SJCRH30 (cell line): ENCODE data around the gene MTNR1B. TPM values are rescaled to one million over a fixed set of nuclear protein-coding genes. Genes with fewer than 3 reads are reported as not detected.

Experiments used
- DNase-seq, 2 experiments: peaks; one replicate each; pipeline ENCODE4 v3.0.0-alpha.2; 2015 to 2020
- H3K27ac ChIP-seq: fragments of 250-450 bp; sonication (Bioruptor Pico); 2 replicates; pipeline ENCODE4 v1.5.1; 2020; ENCODE audit warnings: mild to moderate bottlenecking, moderate library complexity
- H3K27me3 ChIP-seq: fragments of 250-450 bp; sonication (Bioruptor Pico); 2 replicates; pipeline ENCODE4 v1.5.1; 2020; ENCODE audit warnings: mild to moderate bottlenecking, moderate library complexity
- H3K36me3 ChIP-seq: fragments of 250-450 bp; sonication (Bioruptor Pico); 2 replicates; pipeline ENCODE4 v1.5.1; 2020; ENCODE audit warnings: mild to moderate bottlenecking, moderate library complexity
- H3K4me1 ChIP-seq: fragments of 250-450 bp; sonication (Bioruptor Pico); 2 replicates; pipeline ENCODE4 v1.5.1; 2020; ENCODE audit warnings: mild to moderate bottlenecking, moderate library complexity
- H3K4me3 ChIP-seq: fragments of 250-450 bp; sonication (Bioruptor Pico); 2 replicates; pipeline ENCODE4 v1.5.1; 2020; ENCODE audit warnings: mild to moderate bottlenecking, moderate library complexity
- H3K9me3 ChIP-seq: fragments of 250-450 bp; sonication (Bioruptor Pico); replicated peaks from 2 replicates; pipeline ENCODE4 v1.5.1; 2020; ENCODE audit warnings: mild to moderate bottlenecking, moderate library complexity
- total RNA-seq: library from RNA; depleted of rRNA; stranded (reverse); fragments of >200 nt; shearing (Covaris generic); gene quantifications from 2 replicates; pipeline ENCODE4 v1.2.3, GENCODE V29; 2014; rRNA removed

The MTNR1B gene
- total RNA-seq, 1 experiment from 2014 or later, result not detected

GRCh38 chr11:93001806-93002205, 32.4 kb downstream of the MTNR1B start:
- Histone ChIP-seq H3K27me3 (no peaks in the 10 kb centered on the region), H3K36me3 (no peaks in the 10 kb centered on the region), H3K4me3 (no peak overlapping the region), H3K9me3 (no peaks in the 10 kb centered on the region), H3K4me1 (peaks cover 23% of the 10 kb centered on the region), H3K27ac (no peak overlapping the region)
- no peak for DNase-seq

- Histone ChIP-seq H3K36me3 (no peaks in the 10 kb centered on the region), H3K27ac (no peak overlapping the region), H3K4me1 (peaks cover 26% of the 10 kb centered on the region), H3K27me3 (no peaks in the 10 kb centered on the region), H3K9me3 (no peaks in the 10 kb centered on the region), H3K4me3 (no peak overlapping the region)
- no peak for DNase-seq
Observed at GRCh38 chr11:93002380-93002779, 32.9 kb downstream of the MTNR1B start.

- H3K36me3 ChIP-seq, result no peaks in the 10 kb centered on the region
- peak overlapping the region; percentile 79 for H3K27ac ChIP-seq
- H3K4me1 ChIP-seq, result peaks cover 26% of the 10 kb centered on the region
- no peaks in the 10 kb centered on the region for H3K9me3 ChIP-seq
- peak; percentile 79 to 86 for DNase-seq
- H3K27me3 ChIP-seq, result no peaks in the 10 kb centered on the region
- no peak overlapping the region for H3K4me3 ChIP-seq
Observed at GRCh38 chr11:93005239-93005638, 35.8 kb downstream of the MTNR1B start.

- Histone ChIP-seq H3K36me3 (no peaks in the 10 kb centered on the region), H3K27ac (no peak overlapping the region), H3K27me3 (no peaks in the 10 kb centered on the region), H3K4me1 (0 out of 2 replicates have a peak, but pooled peaks cover 3% of the 10 kb centered on the region), H3K9me3 (no peaks in the 10 kb centered on the region), H3K4me3 (no peak overlapping the region)
- no peak for DNase-seq
Observed at GRCh38 chr11:93013646-93014045, 44.2 kb downstream of the MTNR1B start.

- no peaks in the 10 kb centered on the region for H3K27me3 ChIP-seq
- H3K36me3 ChIP-seq, result no peaks in the 10 kb centered on the region
- H3K9me3 ChIP-seq, result no peaks in the 10 kb centered on the region
- no peak overlapping the region for H3K4me3 ChIP-seq
- DNase-seq, result no peak
- H3K4me1 ChIP-seq, result peaks cover 17% of the 10 kb centered on the region
- no peak overlapping the region for H3K27ac ChIP-seq
Observed at GRCh38 chr11:93016595-93016994, 47.1 kb downstream of the MTNR1B start.

GRCh38 chr11:93017821-93018690, 48.6 kb downstream of the MTNR1B start:
- Histone ChIP-seq H3K9me3 (no peaks in the 10 kb centered on the region), H3K27me3 (no peaks in the 10 kb centered on the region), H3K36me3 (no peaks in the 10 kb centered on the region), H3K4me3 (no peak overlapping the region), H3K27ac (no peak overlapping the region), H3K4me1 (peaks cover 17% of the 10 kb centered on the region)
- DNase-seq, result no peak

GRCh38 chr11:93020248-93021046, 51.0 kb downstream of the MTNR1B start:
- H3K36me3 ChIP-seq, result no peaks in the 10 kb centered on the region
- DNase-seq, result peak in 1 of 2 experiments; percentile 32
- peaks cover 17% of the 10 kb centered on the region for H3K4me1 ChIP-seq
- H3K27me3 ChIP-seq, result no peaks in the 10 kb centered on the region
- H3K9me3 ChIP-seq, result no peaks in the 10 kb centered on the region
- H3K27ac ChIP-seq, result peak overlapping the region; percentile 16; the same call in 1 of the 2 replicates
- peak overlapping the region; percentile 33 for H3K4me3 ChIP-seq

- DNase-seq, result no peak
- Histone ChIP-seq H3K27me3 (no peaks in the 10 kb centered on the region), H3K4me1 (peaks cover 14% of the 10 kb centered on the region), H3K36me3 (no peaks in the 10 kb centered on the region), H3K27ac (no peak overlapping the region), H3K4me3 (no peak overlapping the region), H3K9me3 (no peaks in the 10 kb centered on the region)
Observed at GRCh38 chr11:93024369-93024768, 54.9 kb downstream of the MTNR1B start.

- H3K9me3 ChIP-seq, result no peaks in the 10 kb centered on the region
- no peak overlapping the region for H3K4me3 ChIP-seq
- H3K4me1 ChIP-seq, result peaks cover 4% of the 10 kb centered on the region; the same call in 1 of the 2 replicates
- no peaks in the 10 kb centered on the region for H3K36me3 ChIP-seq
- H3K27ac ChIP-seq, result no peak overlapping the region
- no peak for DNase-seq
- no peaks in the 10 kb centered on the region for H3K27me3 ChIP-seq
Observed at GRCh38 chr11:93025558-93026255, 56.3 kb downstream of the MTNR1B start.

GRCh38 chr11:93028960-93029522, 59.6 kb downstream of the MTNR1B start:
- no peaks in the 10 kb centered on the region for H3K27me3 ChIP-seq
- no peak overlapping the region for H3K4me3 ChIP-seq
- DNase-seq, result no peak
- H3K27ac ChIP-seq, result no peak overlapping the region
- no peaks in the 10 kb centered on the region for H3K36me3 ChIP-seq
- no peaks in the 10 kb centered on the region for H3K9me3 ChIP-seq
- no peaks in the 10 kb centered on the region for H3K4me1 ChIP-seq

- no peaks in the 10 kb centered on the region for H3K4me1 ChIP-seq
- no peak overlapping the region for H3K27ac ChIP-seq
- no peak for DNase-seq
- H3K4me3 ChIP-seq, result no peak overlapping the region
- H3K36me3 ChIP-seq, result no peaks in the 10 kb centered on the region
- no peaks in the 10 kb centered on the region for H3K9me3 ChIP-seq
- no peaks in the 10 kb centered on the region for H3K27me3 ChIP-seq
Observed at GRCh38 chr11:93031386-93031785, 61.9 kb downstream of the MTNR1B start.

Other genes with a start within 250 kb of the MTNR1B start
- 12.3 and 19.8 TPM in 2 replicates for gene SLC36A4, start 228.3 kb downstream of the MTNR1B start, total RNA-seq